SK-N-MC (cell line): ENCODE data around the gene CELSR3.

Experiments used
- EZH2 ChIP-seq: fragments of 200-600 bp; sonication (generic); IDR thresholded peaks from one replicate; pipeline ENCODE4 v1.6.1; 2017; ENCODE audit warnings: antibody characterized with exemption
- POLR2AphosphoS5 ChIP-seq: IDR thresholded peaks from 2 replicates; pipeline ENCODE4 v1.6.1; 2012; ENCODE audit warnings: mild to moderate bottlenecking, low read depth, low read length, borderline replicate concordance

DNA sequence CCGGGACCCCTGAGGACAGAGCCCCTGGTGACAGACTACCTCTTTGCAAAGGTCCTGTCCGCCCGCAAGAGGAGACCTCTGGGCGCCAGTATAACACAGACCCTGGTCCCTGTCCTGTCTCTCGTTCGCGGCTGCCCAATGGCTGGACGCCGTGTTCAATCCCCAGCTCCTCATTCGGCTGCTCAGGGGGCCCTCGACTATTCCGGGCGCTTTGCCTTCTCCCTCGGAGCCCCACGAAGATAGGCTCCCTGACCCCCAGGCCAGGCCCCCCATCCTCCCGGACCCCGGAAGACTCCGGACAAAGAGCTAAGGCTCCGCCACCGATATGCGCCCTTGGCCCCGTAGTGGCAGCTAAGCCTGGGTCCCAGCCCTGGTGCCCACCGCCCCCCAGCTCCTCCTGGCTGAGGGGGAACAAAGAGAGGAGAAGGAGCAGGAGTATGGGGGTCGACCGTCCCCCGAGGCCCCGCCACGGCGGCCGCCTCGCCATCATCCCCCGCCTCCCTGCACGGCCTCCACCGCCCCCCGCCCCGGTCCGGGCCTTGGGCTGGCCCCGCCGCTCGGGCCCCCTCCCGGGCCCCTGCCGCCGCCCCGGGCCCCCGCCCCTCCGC is 437 bp downstream of the CELSR3 start:
- no peak for TF ChIP-seq EZH2
- no peak for TF ChIP-seq POLR2AphosphoS5
